Caco-2 (cell line): ENCODE data around the gene STX5. TPM values are rescaled to one million over a fixed set of nuclear protein-coding genes. Genes with fewer than 3 reads are reported as not detected.

Experiments used
- BruUV-seq: library from RNA; stranded (reverse); fragments of 400-500 nt; replicated peaks from 2 replicates; lab custom pipeline; 2021; lab: Mats Ljungman, UMichigan
- CTCF ChIA-PET: fragments of 300-600 bp; sonication (Branson Sonifier 250); formaldehyde crosslinking; loops from one replicate; lab custom pipeline; 2022; ENCODE audit warnings: antibody characterized with exemption; lab: Charles Lee
- POLR2A ChIA-PET: fragments of 300-600 bp; sonication (Branson Sonifier 250); formaldehyde crosslinking; loops from one replicate; lab custom pipeline; 2022; ENCODE audit warnings: antibody characterized with exemption; lab: Charles Lee
- DNase-seq, 2 experiments: peaks; one replicate each; pipeline versions ENCODE4 v3.0.0 to v3.0.0-alpha.2; 2020 to 2022
- H3K27me3 ChIP-seq: replicated peaks from 2 replicates; pipeline ENCODE4 v1.6.0; 2011; ENCODE audit warnings: low read length; ENCODE audit not compliant: control insufficient read depth, insufficient read depth
- H3K36me3 ChIP-seq: 2 replicates; pipeline ENCODE4 v1.5.1; 2011; ENCODE audit warnings: low read length; ENCODE audit not compliant: control insufficient read depth, insufficient read depth
- H3K4me1 ChIP-seq: fragments of 250-450 bp; sonication (Bioruptor Pico); 2 replicates; pipeline ENCODE4 v1.5.1; 2020; ENCODE audit warnings: mild to moderate bottlenecking
- H3K4me3 ChIP-seq: 2 replicates; pipeline ENCODE4 v1.5.1; 2011; ENCODE audit warnings: low read depth, mild to moderate bottlenecking, control low read depth, low read length
- H3K9me3 ChIP-seq: fragments of 250-450 bp; sonication (Bioruptor Pico); 2 replicates; pipeline ENCODE4 v1.5.1; 2020; ENCODE audit warnings: mild to moderate bottlenecking, moderate library complexity
- H3K27ac Mint-ChIP-seq: one replicate; pipeline ENCODE4 v1.8.0; 2022; ENCODE audit warnings: mixed read lengths; ENCODE audit not compliant: unreplicated experiment
- H3K27me3 Mint-ChIP-seq: one replicate; pipeline ENCODE4 v1.8.0; 2022; ENCODE audit warnings: mixed read lengths; ENCODE audit not compliant: insufficient read depth, unreplicated experiment
- H3K36me3 Mint-ChIP-seq: one replicate; pipeline ENCODE4 v1.8.0; 2022; ENCODE audit warnings: mild to moderate bottlenecking, mixed read lengths; ENCODE audit not compliant: insufficient read depth, unreplicated experiment
- H3K4me1 Mint-ChIP-seq: one replicate; pipeline ENCODE4 v1.8.0; 2022; ENCODE audit warnings: low read depth, mixed read lengths; ENCODE audit not compliant: unreplicated experiment
- H3K4me3 Mint-ChIP-seq: one replicate; pipeline ENCODE4 v1.8.0; 2022; ENCODE audit warnings: mild to moderate bottlenecking, moderate library complexity, mixed read lengths; ENCODE audit not compliant: unreplicated experiment
- H3K9me3 Mint-ChIP-seq: one replicate; pipeline ENCODE4 v1.8.0; 2022; ENCODE audit warnings: mixed read lengths; ENCODE audit not compliant: unreplicated experiment
- CTCF ChIP-seq, 2 experiments: fragments of 200-600 bp in 1 of 2; IDR thresholded peaks; 1 replicate in 1 of 2; 2 replicates in 1 of 2; pipeline versions ENCODE4 v1.5.1 to v1.8.0; 2011 to 2022; ENCODE audit warnings: antibody characterized with exemption in 1 of 2, control low read depth in 1 of 2, inconsistent platforms in 1 of 2, low read depth in 1 of 2, low read length in 1 of 2, mild to moderate bottlenecking in 1 of 2, moderate library complexity in 1 of 2; ENCODE audit not compliant: insufficient read depth in 1 of 2, severe bottlenecking in 1 of 2, unreplicated experiment in 1 of 2
- intact Hi-C: fragments of 100-400 bp; cut with micrococcal nuclease; formaldehyde crosslinking; loops from one replicate; pipeline ENCODE4 v1.10.0; 2022; ENCODE audit not compliant: unreplicated experiment
- total RNA-seq: library from RNA; stranded (reverse); gene quantifications from 2 replicates; pipeline ENCODE4 v1.2.3, GENCODE V29; 2022

The STX5 gene
- total RNA-seq, 1 experiment from 2014 or later, result 44.2 TPM

- peak overlapping the region; percentile 77 for H3K4me3 Mint-ChIP-seq
- CTCF ChIA-PET, result interaction anchor here (0.5 kb wide), 1 partner anchor 11 kb away, joined by 4 read pairs; no protein-coding TSS in a partner anchor
- intact Hi-C loops, result loop anchor here (1.0 to 10.0 kb wide), 2 partner anchors 9 to 126 kb away; partner anchors contain the start of genes HNRNPUL2 and TTC9C
- DNase-seq, result peak; percentile 49 to 71
- H3K27me3 ChIP-seq, result no peaks in the 10 kb centered on the region
- H3K4me3 ChIP-seq, result no peak overlapping the region
- H3K27me3 Mint-ChIP-seq, result no peaks in the 10 kb centered on the region
- H3K27ac Mint-ChIP-seq, result peak overlapping the region; percentile 85
- peaks cover 30% of the 10 kb centered on the region for H3K4me1 ChIP-seq
- no peaks in the 10 kb centered on the region for H3K9me3 Mint-ChIP-seq
- peaks cover 15% of the 10 kb centered on the region for H3K4me1 Mint-ChIP-seq
- BruUV-seq, result no TSS peak
- H3K36me3 ChIP-seq, result peaks cover 13% of the 10 kb centered on the region
- TF ChIP-seq CTCF (IDR thresholded peaks at IDR 0.05; ENCODE audit: insufficient read depth in 1 of 2, low read depth in 1 of 2, low read length in 1 of 2, severe bottlenecking in 1 of 2, unreplicated experiment in 1 of 2), result no peak
- no peaks in the 10 kb centered on the region for H3K9me3 ChIP-seq
- POLR2A ChIA-PET, result interaction anchor here (0.7 to 3.0 kb wide), 7 partner anchors 10 to 60 kb away, joined by 3 to 17 read pairs (median 5); partner anchors contain the start of genes SLC3A2 and TEX54
- H3K36me3 Mint-ChIP-seq, result peaks cover 96% of the 10 kb centered on the region
These were observed 19.3 kb upstream of the STX5 start for GRCh38 chr11:62850911-62851806.

GRCh38 chr11:62847767-62848314, 16.0 kb upstream of the STX5 start:
- Mint-ChIP-seq H3K4me1 (peaks cover 19% of the 10 kb centered on the region), H3K27me3 (no peaks in the 10 kb centered on the region), H3K4me3 (peak overlapping the region; percentile 20), H3K27ac (peak overlapping the region; percentile 20), H3K9me3 (no peaks in the 10 kb centered on the region), H3K36me3 (peaks cover 75% of the 10 kb centered on the region)
- CTCF ChIA-PET, result no interaction called here
- Histone ChIP-seq H3K4me3 (no peak overlapping the region), H3K4me1 (peaks cover 15% of the 10 kb centered on the region), H3K36me3 (peaks cover 3% of the 10 kb centered on the region), H3K9me3 (no peaks in the 10 kb centered on the region), H3K27me3 (no peaks in the 10 kb centered on the region)
- TF ChIP-seq CTCF (IDR thresholded peaks at IDR 0.05; ENCODE audit: insufficient read depth in 1 of 2, low read depth in 1 of 2, low read length in 1 of 2, severe bottlenecking in 1 of 2, unreplicated experiment in 1 of 2), result no peak
- no TSS peak for BruUV-seq
- DNase-seq, result no peak
- POLR2A ChIA-PET, result interaction anchor here (0.6 kb wide), 1 partner anchor 807 kb away, joined by 4 read pairs; no protein-coding TSS in a partner anchor
- intact Hi-C loops, result no loop called here

- Mint-ChIP-seq H3K27ac (no peak overlapping the region), H3K36me3 (peaks cover 60% of the 10 kb centered on the region), H3K27me3 (no peaks in the 10 kb centered on the region), H3K9me3 (no peaks in the 10 kb centered on the region), H3K4me3 (no peak overlapping the region), H3K4me1 (peaks cover 7% of the 10 kb centered on the region)
- DNase-seq, result no peak
- BruUV-seq, result no TSS peak
- ChIA-PET POLR2A (no interaction called here), CTCF (no interaction called here)
- intact Hi-C loops, result no loop called here
- Histone ChIP-seq H3K36me3 (no peaks in the 10 kb centered on the region), H3K27me3 (no peaks in the 10 kb centered on the region), H3K9me3 (no peaks in the 10 kb centered on the region), H3K4me3 (no peak overlapping the region), H3K4me1 (peaks cover 7% of the 10 kb centered on the region; the same call in 1 of the 2 replicates)
- no peak for TF ChIP-seq CTCF (IDR thresholded peaks at IDR 0.05; ENCODE audit: insufficient read depth in 1 of 2, low read depth in 1 of 2, low read length in 1 of 2, severe bottlenecking in 1 of 2, unreplicated experiment in 1 of 2)
These were observed 14.3 kb upstream of the STX5 start for GRCh38 chr11:62846177-62846576.
